Stomach (tissue), 8 donors: ENCODE data around the gene RPS15A. TPM values are rescaled to one million over a fixed set of nuclear protein-coding genes. Genes with fewer than 3 reads are reported as not detected.

Experiments
- polyA plus RNA-seq, 3 donors: library from polyadenylated mRNA; stranded (reverse); fragments of 200-250 nt; gene quantifications; one replicate each; pipeline ENCODE4 v1.2.3, GENCODE V29; 2013
- total RNA-seq, 5 donors: library from RNA; depleted of rRNA; stranded (reverse); fragments of >200 nt; gene quantifications; one replicate each; pipeline versions ENCODE4 v1.1.0 to v1.2.3, GENCODE V29; 2014 to 2016
- donor health status: healthy with polysubstance abuse.
- donor health status: Bipolar disorder and iron deficiency.
- donor health status: healthy.

Gene RPS15A
- total and polyA plus RNA-seq, 8 donors: 72.4 to 5,215 (median 1,621) TPM

Other genes with a start within 250 kb of the RPS15A start
- 10 to 100 TPM; 21.0 to 57.1 (median 50.5) TPM for gene NOMO2, start 228.2 kb downstream of the RPS15A start, total RNA-seq
- gene NOMO2, start 228.2 kb downstream of the RPS15A start, polyA plus RNA-seq: 10 to 100 TPM; 20.3 to 59.5 (median 52.4) TPM
- 100 to 1,000 TPM in 3 of 5 donors, 10 to 100 TPM in 2; 44.9 to 309 (median 129) TPM for gene ARL6IP1, start 11.2 kb upstream of the RPS15A start, total RNA-seq
- gene ARL6IP1, start 11.2 kb upstream of the RPS15A start, polyA plus RNA-seq: 10 to 100 TPM; 36.0 to 53.5 (median 45.0) TPM
- 100 to 1,000 TPM in 2 of 5 donors, 10 to 100 TPM in 3; 59.5 to 135 (median 75.6) TPM for gene SMG1, start 136.1 kb upstream of the RPS15A start, total RNA-seq
- gene SMG1, start 136.1 kb upstream of the RPS15A start, polyA plus RNA-seq: 1 to 10 TPM; 3.8 to 8.1 (median 4.0) TPM
- 10 to 100 TPM in 1 of 5 donors, 1 to 10 TPM in 2, under 1 TPM in 1, not detected in 1; 0.87 to 23.8 (median 6.7) TPM for gene TMC7, start 193.6 kb upstream of the RPS15A start, total RNA-seq
- under 1 TPM; 0.19 to 0.31 (median 0.30) TPM for gene TMC7, start 193.6 kb upstream of the RPS15A start, polyA plus RNA-seq